H1 (cell line): ENCODE data around the gene LRRC39. TPM values are rescaled to one million over a fixed set of nuclear protein-coding genes. Genes with fewer than 3 reads are reported as not detected.

Experiments
- BACH1 ChIP-seq: IDR thresholded peaks from 2 replicates; pipeline ENCODE4 v1.6.1; 2012; ENCODE audit warnings: low read length, improper control_type of control experiment
- CTBP2 ChIP-seq: IDR thresholded peaks from 2 replicates; pipeline ENCODE4 v1.7.0; 2011; ENCODE audit warnings: borderline replicate concordance, mild to moderate bottlenecking, moderate library complexity, mixed read lengths, low read length; ENCODE audit not compliant: insufficient read depth, insufficient read length
- KDM4A ChIP-seq: IDR thresholded peaks from one replicate; pipeline ENCODE4 v1.7.1; 2012; ENCODE audit warnings: low read depth, mild to moderate bottlenecking, moderate library complexity, low read length, inconsistent platforms; ENCODE audit not compliant: severe bottlenecking
- TAF1 ChIP-seq: IDR thresholded peaks from 2 replicates; pipeline ENCODE4 v1.6.1; 2011; ENCODE audit warnings: mild to moderate bottlenecking, low read depth, low read length
- TAF7 ChIP-seq: optimal IDR thresholded peaks from 2 replicates; pipeline ENCODE3; 2011; ENCODE audit warnings: low read depth, mild to moderate bottlenecking, inconsistent platforms, low read length, moderate library complexity, borderline replicate concordance
- TBP ChIP-seq: IDR thresholded peaks from 2 replicates; pipeline ENCODE4 v1.6.1; 2011; ENCODE audit warnings: low read depth, low read length, improper control_type of control experiment
- TCF12 ChIP-seq: IDR thresholded peaks from 2 replicates; pipeline ENCODE4 v1.6.1; 2011; ENCODE audit warnings: low read depth, mild to moderate bottlenecking, low read length
- YY1 ChIP-seq: IDR thresholded peaks from 2 replicates; pipeline ENCODE4 v1.6.1; 2011; ENCODE audit warnings: low read depth, mild to moderate bottlenecking, low read length
- polyA plus RNA-seq, 7 experiments: library from polyadenylated mRNA; depleted of rRNA in 3 of 7; stranded (reverse) in 5 of 7; unstranded in 2 of 7; fragments of >200 nt in 5 of 7; fragments of 200-250 nt in 2 of 7; gene quantifications; 1 replicate in 5 of 7; 2 replicates in 1 of 7; 4 replicates in 1 of 7; pipeline versions ENCODE4 v1.2.1 to v1.2.3, GENCODE V29; 2011 to 2013; ENCODE audit warnings: missing spikeins in 2 of 7, mixed read lengths in 2 of 7
- total RNA-seq: library from RNA; stranded (reverse); fragmentation: NEBNext Ultra II Directional; extraction: Animal tissue kit (Norgen Biotek cat#: 25700); gene quantifications from 2 replicates; pipeline ENCODE4 v1.2.1, GENCODE V29; 2021
- TF ChIP-seq, protein P1 (sequence below): fragments of 300-600 bp; sonication (generic); IDR thresholded peaks from 2 replicates; pipeline ENCODE4 v1.7.1; 2012; ENCODE audit warnings: low read length, moderate library complexity, mild to moderate bottlenecking, inconsistent platforms; ENCODE audit not compliant: insufficient replicate concordance
- TF ChIP-seq, protein P2 (sequence below): IDR thresholded peaks from 2 replicates; pipeline ENCODE4 v1.6.1; 2011; ENCODE audit warnings: low read length, improper control_type of control experiment

Gene LRRC39
- total and polyA plus RNA-seq, 2 of the 8 experiments (the other 6 are each of a cell fraction or from before 2014, with no cell fraction given): 0.33 to 0.39 TPM

DNA sequence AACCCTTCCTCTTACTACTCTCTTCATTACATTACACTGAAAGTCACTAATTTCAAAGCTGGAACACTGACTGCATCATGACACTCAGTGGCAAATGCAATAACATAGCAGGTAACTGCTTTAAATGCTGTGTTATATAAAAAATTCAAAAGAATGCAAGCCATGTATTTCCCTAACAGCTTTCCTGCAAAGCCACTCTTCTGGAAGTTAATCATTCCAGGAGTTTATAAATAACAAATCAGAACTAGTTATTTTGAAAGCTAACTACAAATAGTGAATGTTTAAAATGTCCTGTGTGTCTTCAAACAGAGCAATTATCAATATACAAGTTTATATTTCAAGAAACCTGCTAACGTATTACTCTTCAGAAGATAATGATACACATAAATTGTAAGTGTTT, 37.0 kb upstream of the LRRC39 start (continued):
- TF ChIP-seq, protein P1, sequence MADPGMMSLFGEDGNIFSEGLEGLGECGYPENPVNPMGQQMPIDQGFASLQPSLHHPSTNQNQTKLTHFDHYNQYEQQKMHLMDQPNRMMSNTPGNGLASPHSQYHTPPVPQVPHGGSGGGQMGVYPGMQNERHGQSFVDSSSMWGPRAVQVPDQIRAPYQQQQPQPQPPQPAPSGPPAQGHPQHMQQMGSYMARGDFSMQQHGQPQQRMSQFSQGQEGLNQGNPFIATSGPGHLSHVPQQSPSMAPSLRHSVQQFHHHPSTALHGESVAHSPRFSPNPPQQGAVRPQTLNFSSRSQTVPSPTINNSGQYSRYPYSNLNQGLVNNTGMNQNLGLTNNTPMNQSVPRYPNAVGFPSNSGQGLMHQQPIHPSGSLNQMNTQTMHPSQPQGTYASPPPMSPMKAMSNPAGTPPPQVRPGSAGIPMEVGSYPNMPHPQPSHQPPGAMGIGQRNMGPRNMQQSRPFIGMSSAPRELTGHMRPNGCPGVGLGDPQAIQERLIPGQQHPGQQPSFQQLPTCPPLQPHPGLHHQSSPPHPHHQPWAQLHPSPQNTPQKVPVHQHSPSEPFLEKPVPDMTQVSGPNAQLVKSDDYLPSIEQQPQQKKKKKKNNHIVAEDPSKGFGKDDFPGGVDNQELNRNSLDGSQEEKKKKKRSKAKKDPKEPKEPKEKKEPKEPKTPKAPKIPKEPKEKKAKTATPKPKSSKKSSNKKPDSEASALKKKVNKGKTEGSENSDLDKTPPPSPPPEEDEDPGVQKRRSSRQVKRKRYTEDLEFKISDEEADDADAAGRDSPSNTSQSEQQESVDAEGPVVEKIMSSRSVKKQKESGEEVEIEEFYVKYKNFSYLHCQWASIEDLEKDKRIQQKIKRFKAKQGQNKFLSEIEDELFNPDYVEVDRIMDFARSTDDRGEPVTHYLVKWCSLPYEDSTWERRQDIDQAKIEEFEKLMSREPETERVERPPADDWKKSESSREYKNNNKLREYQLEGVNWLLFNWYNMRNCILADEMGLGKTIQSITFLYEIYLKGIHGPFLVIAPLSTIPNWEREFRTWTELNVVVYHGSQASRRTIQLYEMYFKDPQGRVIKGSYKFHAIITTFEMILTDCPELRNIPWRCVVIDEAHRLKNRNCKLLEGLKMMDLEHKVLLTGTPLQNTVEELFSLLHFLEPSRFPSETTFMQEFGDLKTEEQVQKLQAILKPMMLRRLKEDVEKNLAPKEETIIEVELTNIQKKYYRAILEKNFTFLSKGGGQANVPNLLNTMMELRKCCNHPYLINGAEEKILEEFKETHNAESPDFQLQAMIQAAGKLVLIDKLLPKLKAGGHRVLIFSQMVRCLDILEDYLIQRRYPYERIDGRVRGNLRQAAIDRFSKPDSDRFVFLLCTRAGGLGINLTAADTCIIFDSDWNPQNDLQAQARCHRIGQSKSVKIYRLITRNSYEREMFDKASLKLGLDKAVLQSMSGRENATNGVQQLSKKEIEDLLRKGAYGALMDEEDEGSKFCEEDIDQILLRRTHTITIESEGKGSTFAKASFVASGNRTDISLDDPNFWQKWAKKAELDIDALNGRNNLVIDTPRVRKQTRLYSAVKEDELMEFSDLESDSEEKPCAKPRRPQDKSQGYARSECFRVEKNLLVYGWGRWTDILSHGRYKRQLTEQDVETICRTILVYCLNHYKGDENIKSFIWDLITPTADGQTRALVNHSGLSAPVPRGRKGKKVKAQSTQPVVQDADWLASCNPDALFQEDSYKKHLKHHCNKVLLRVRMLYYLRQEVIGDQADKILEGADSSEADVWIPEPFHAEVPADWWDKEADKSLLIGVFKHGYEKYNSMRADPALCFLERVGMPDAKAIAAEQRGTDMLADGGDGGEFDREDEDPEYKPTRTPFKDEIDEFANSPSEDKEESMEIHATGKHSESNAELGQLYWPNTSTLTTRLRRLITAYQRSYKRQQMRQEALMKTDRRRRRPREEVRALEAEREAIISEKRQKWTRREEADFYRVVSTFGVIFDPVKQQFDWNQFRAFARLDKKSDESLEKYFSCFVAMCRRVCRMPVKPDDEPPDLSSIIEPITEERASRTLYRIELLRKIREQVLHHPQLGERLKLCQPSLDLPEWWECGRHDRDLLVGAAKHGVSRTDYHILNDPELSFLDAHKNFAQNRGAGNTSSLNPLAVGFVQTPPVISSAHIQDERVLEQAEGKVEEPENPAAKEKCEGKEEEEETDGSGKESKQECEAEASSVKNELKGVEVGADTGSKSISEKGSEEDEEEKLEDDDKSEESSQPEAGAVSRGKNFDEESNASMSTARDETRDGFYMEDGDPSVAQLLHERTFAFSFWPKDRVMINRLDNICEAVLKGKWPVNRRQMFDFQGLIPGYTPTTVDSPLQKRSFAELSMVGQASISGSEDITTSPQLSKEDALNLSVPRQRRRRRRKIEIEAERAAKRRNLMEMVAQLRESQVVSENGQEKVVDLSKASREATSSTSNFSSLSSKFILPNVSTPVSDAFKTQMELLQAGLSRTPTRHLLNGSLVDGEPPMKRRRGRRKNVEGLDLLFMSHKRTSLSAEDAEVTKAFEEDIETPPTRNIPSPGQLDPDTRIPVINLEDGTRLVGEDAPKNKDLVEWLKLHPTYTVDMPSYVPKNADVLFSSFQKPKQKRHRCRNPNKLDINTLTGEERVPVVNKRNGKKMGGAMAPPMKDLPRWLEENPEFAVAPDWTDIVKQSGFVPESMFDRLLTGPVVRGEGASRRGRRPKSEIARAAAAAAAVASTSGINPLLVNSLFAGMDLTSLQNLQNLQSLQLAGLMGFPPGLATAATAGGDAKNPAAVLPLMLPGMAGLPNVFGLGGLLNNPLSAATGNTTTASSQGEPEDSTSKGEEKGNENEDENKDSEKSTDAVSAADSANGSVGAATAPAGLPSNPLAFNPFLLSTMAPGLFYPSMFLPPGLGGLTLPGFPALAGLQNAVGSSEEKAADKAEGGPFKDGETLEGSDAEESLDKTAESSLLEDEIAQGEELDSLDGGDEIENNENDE: no peak
- TF ChIP-seq CTBP2 (no peak), TBP (no peak), BACH1 (no peak), KDM4A (no peak), TAF7 (no peak), YY1 (no peak), TCF12 (no peak), TAF1 (no peak)
- TF ChIP-seq, protein P2, sequence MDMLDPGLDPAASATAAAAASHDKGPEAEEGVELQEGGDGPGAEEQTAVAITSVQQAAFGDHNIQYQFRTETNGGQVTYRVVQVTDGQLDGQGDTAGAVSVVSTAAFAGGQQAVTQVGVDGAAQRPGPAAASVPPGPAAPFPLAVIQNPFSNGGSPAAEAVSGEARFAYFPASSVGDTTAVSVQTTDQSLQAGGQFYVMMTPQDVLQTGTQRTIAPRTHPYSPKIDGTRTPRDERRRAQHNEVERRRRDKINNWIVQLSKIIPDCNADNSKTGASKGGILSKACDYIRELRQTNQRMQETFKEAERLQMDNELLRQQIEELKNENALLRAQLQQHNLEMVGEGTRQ: no peak
